HepG2 (cell line): Measurements from ENCODE around the gene APBA1.

Experiments
- BRCA1 ChIP-seq: sonication (generic); formaldehyde crosslinking; IDR thresholded peaks from 2 replicates; pipeline ENCODE4 v1.4.0; 2020; ENCODE audit warnings: missing genetic modification reagents
- GABPB1 ChIP-seq: IDR thresholded peaks from 2 replicates; pipeline ENCODE4 v1.6.1; 2016; ENCODE audit warnings: mild to moderate bottlenecking, missing genetic modification reagents, moderate library complexity, missing compliant biosample characterization
- MYC ChIP-seq: sonication (generic); formaldehyde crosslinking; IDR thresholded peaks from 2 replicates; pipeline ENCODE4 v1.9.0; 2021; ENCODE audit warnings: missing genetic modification reagents, borderline replicate concordance
- POLR2A ChIP-seq, 2 experiments: IDR thresholded peaks; 2 replicates each; pipeline ENCODE4 v1.6.1; 2011; ENCODE audit warnings: low read depth in 2 of 2, low read length in 2 of 2, mild to moderate bottlenecking in 1 of 2, moderate library complexity in 1 of 2; ENCODE audit not compliant: insufficient read depth in 1 of 2
- POLR2AphosphoS5 ChIP-seq: IDR thresholded peaks from 2 replicates; pipeline ENCODE4 v1.6.1; 2012; ENCODE audit warnings: low read depth, low read length
- RFXAP ChIP-seq: sonication (generic); formaldehyde crosslinking; IDR thresholded peaks from 2 replicates; pipeline ENCODE4 v1.4.0; 2020; ENCODE audit warnings: missing genetic modification reagents, borderline replicate concordance
- SMC3 ChIP-seq: IDR thresholded peaks from 2 replicates; pipeline ENCODE4 v1.6.1; 2011; ENCODE audit warnings: low read length, improper control_type of control experiment
- TOE1 ChIP-seq: sonication (generic); formaldehyde crosslinking; IDR thresholded peaks from 2 replicates; pipeline ENCODE4 v1.4.0; 2020; ENCODE audit warnings: mild to moderate bottlenecking, missing genetic modification reagents
- ZFP41 ChIP-seq: sonication (generic); formaldehyde crosslinking; IDR thresholded peaks from 2 replicates; pipeline ENCODE4 v1.4.0; 2020; ENCODE audit warnings: mild to moderate bottlenecking, missing genetic modification reagents, borderline replicate concordance
- TF ChIP-seq, protein P1 (sequence below): IDR thresholded peaks from 2 replicates; pipeline ENCODE4 v1.6.1; 2012; ENCODE audit warnings: inconsistent platforms
- TF ChIP-seq, protein P2 (sequence below): sonication (generic); formaldehyde crosslinking; conservative IDR thresholded peaks from 2 replicates; pipeline ENCODE4 v1.4.0; 2020; ENCODE audit warnings: missing genetic modification reagents
- TF ChIP-seq, protein P3 (sequence below): sonication (generic); formaldehyde crosslinking; IDR thresholded peaks from 2 replicates; pipeline ENCODE4 v1.4.0; 2020; ENCODE audit warnings: missing genetic modification reagents, mild to moderate bottlenecking, borderline replicate concordance
- TF ChIP-seq, protein P4 (sequence below): sonication (generic); formaldehyde crosslinking; IDR thresholded peaks from 2 replicates; pipeline ENCODE4 v1.4.0; 2020; ENCODE audit warnings: missing genetic modification reagents, borderline replicate concordance

DNA sequence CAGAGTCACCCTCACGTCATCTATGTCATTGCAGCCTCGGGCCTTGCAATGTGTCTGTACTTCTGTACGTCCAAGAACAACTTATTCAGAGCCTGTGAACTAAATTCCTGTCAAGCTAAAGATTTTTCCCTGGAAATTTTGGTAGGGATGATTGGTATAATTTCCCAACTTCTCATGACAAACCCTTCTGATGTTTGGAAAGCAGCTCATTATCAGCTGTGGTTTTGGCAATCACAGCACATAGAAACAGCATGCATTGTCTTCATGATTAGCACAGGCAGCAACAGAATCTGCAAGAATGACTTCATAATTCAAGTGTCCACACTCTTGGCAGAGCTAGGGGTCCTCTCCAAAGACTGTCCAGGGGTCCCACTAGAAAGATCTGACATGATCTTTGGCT is 49.5 kb downstream of the APBA1 start:
- TF ChIP-seq BRCA1 (CRISPR knock-in tag) (no peak), POLR2A (IDR thresholded peaks at IDR 0.05; ENCODE audit: insufficient read depth in 1 of 2, low read depth in 2 of 2, low read length in 2 of 2) (no peak), MYC (no peak), SMC3 (no peak), GABPB1 (CRISPR knock-in tag) (no peak), RFXAP (CRISPR knock-in tag) (no peak), ZFP41 (CRISPR knock-in tag) (no peak), TOE1 (CRISPR knock-in tag) (no peak), POLR2AphosphoS5 (no peak)
- TF ChIP-seq, protein P1, sequence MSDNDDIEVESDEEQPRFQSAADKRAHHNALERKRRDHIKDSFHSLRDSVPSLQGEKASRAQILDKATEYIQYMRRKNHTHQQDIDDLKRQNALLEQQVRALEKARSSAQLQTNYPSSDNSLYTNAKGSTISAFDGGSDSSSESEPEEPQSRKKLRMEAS: no peak
- TF ChIP-seq, protein P2, sequence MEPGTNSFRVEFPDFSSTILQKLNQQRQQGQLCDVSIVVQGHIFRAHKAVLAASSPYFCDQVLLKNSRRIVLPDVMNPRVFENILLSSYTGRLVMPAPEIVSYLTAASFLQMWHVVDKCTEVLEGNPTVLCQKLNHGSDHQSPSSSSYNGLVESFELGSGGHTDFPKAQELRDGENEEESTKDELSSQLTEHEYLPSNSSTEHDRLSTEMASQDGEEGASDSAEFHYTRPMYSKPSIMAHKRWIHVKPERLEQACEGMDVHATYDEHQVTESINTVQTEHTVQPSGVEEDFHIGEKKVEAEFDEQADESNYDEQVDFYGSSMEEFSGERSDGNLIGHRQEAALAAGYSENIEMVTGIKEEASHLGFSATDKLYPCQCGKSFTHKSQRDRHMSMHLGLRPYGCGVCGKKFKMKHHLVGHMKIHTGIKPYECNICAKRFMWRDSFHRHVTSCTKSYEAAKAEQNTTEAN (CRISPR knock-in tag): no peak
- TF ChIP-seq, protein P3, sequence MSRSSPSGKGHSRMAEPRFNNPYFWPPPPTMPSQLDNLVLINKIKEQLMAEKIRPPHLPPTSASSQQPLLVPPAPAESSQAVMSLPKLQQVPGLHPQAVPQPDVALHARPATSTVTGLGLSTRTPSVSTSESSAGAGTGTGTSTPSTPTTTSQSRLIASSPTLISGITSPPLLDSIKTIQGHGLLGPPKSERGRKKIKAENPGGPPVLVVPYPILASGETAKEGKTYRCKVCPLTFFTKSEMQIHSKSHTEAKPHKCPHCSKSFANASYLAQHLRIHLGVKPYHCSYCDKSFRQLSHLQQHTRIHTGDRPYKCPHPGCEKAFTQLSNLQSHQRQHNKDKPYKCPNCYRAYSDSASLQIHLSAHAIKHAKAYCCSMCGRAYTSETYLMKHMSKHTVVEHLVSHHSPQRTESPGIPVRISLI (CRISPR knock-in tag): no peak
- TF ChIP-seq, protein P4, sequence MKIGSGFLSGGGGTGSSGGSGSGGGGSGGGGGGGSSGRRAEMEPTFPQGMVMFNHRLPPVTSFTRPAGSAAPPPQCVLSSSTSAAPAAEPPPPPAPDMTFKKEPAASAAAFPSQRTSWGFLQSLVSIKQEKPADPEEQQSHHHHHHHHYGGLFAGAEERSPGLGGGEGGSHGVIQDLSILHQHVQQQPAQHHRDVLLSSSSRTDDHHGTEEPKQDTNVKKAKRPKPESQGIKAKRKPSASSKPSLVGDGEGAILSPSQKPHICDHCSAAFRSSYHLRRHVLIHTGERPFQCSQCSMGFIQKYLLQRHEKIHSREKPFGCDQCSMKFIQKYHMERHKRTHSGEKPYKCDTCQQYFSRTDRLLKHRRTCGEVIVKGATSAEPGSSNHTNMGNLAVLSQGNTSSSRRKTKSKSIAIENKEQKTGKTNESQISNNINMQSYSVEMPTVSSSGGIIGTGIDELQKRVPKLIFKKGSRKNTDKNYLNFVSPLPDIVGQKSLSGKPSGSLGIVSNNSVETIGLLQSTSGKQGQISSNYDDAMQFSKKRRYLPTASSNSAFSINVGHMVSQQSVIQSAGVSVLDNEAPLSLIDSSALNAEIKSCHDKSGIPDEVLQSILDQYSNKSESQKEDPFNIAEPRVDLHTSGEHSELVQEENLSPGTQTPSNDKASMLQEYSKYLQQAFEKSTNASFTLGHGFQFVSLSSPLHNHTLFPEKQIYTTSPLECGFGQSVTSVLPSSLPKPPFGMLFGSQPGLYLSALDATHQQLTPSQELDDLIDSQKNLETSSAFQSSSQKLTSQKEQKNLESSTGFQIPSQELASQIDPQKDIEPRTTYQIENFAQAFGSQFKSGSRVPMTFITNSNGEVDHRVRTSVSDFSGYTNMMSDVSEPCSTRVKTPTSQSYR (CRISPR knock-in tag): no peak
